Tibial nerve (tissue), 4 donors: ENCODE measurements around the gene FAM193A. TPM values are rescaled to one million over a fixed set of nuclear protein-coding genes. Genes with fewer than 3 reads are reported as not detected.

Experiments used
- DNase-seq, 2 donors: peaks; one replicate each; pipeline ENCODE4 v3.0.0-alpha.2; 2019; ENCODE audit warnings: low spot score in 2 of 2
- H3K27ac ChIP-seq, 4 donors: fragments of 200-600 bp; sonication (generic) in 3 of 4; one replicate each; pipeline ENCODE4 v1.5.1; 2017 to 2019; ENCODE audit warnings: mild to moderate bottlenecking in 1 of 4
- H3K27me3 ChIP-seq, 2 donors: fragments of 200-600 bp; sonication (generic) in 1 of 2; one replicate each; pipeline versions ENCODE4 v1.5.1 to v1.6.0; 2017 to 2019
- H3K36me3 ChIP-seq, 3 donors: fragments of 200-600 bp; sonication (generic); one replicate each; pipeline ENCODE4 v1.5.1; 2018 to 2019
- H3K4me1 ChIP-seq, 4 donors: fragments of 200-600 bp; sonication (generic) in 3 of 4; one replicate each; pipeline ENCODE4 v1.5.1; 2017 to 2019
- H3K4me3 ChIP-seq, 4 donors: fragments of 200-600 bp; sonication (generic) in 3 of 4; one replicate each; pipeline ENCODE4 v1.5.1; 2017 to 2019; ENCODE audit warnings: mild to moderate bottlenecking in 1 of 4, moderate library complexity in 1 of 4
- H3K9me3 ChIP-seq, 4 donors: fragments of 200-600 bp; sonication (generic) in 3 of 4; one replicate each; pipeline ENCODE4 v1.5.1; 2017 to 2019
- EP300 ChIP-seq, 2 donors: sonication (generic); formaldehyde crosslinking; IDR thresholded peaks; one replicate each; pipeline ENCODE4 v1.6.1; 2017; ENCODE audit warnings: antibody characterized with exemption in 2 of 2, mild to moderate bottlenecking in 1 of 2
- POLR2A ChIP-seq, 2 donors: fragments of 450-650 bp; IDR thresholded peaks; one replicate each; pipeline ENCODE4 v1.6.1; 2017; ENCODE audit warnings: antibody characterized with exemption in 2 of 2, mild to moderate bottlenecking in 2 of 2, moderate library complexity in 2 of 2
- WGBS, 2 donors: methylation state at CpG; one replicate each; pipeline ENCODE4 v1.1.5; 2018; 5-methylcytosine and 5-hydroxymethylcytosine counted together
- total RNA-seq, 4 donors: library from RNA; depleted of rRNA; stranded (reverse); fragments of >200 nt; gene quantifications; one replicate each; pipeline ENCODE4 v1.1.0, GENCODE V29; 2016
- TF ChIP-seq, protein P1 (sequence below), 5 experiments: fragments of 200-600 bp in 3 of 5; fragments of 450-650 bp in 2 of 5; sonication (generic) in 3 of 5; IDR thresholded peaks; one replicate each; pipeline ENCODE4 v1.5.1; 2016 to 2019; ENCODE audit warnings: antibody characterized with exemption in 5 of 5, mild to moderate bottlenecking in 3 of 5, moderate library complexity in 2 of 5

The FAM193A gene
- total RNA-seq, 4 donors from 2014 or later: 28.6 to 54.6 (median 36.0) TPM

GRCh38 chr4:2695346-2696060 is 159.1 kb downstream of the FAM193A start:
- Histone ChIP-seq H3K36me3 (peaks cover 2 to 98% (median 41%) of the 10 kb centered on the region in 3 donors), H3K9me3 (no peaks in the 10 kb centered on the region), H3K27ac (no peak overlapping the region), H3K27me3 (no peaks in the 10 kb centered on the region), H3K4me1 (no peaks in the 10 kb centered on the region), H3K4me3 (no peak overlapping the region)
- no peak for DNase-seq
- WGBS, 2 donors: 86 to 90% methylated on average over 5 of the region's 5 CpGs
- TF ChIP-seq POLR2A (IDR thresholded peaks at IDR 0.05): no peak
- TF ChIP-seq, protein P1, sequence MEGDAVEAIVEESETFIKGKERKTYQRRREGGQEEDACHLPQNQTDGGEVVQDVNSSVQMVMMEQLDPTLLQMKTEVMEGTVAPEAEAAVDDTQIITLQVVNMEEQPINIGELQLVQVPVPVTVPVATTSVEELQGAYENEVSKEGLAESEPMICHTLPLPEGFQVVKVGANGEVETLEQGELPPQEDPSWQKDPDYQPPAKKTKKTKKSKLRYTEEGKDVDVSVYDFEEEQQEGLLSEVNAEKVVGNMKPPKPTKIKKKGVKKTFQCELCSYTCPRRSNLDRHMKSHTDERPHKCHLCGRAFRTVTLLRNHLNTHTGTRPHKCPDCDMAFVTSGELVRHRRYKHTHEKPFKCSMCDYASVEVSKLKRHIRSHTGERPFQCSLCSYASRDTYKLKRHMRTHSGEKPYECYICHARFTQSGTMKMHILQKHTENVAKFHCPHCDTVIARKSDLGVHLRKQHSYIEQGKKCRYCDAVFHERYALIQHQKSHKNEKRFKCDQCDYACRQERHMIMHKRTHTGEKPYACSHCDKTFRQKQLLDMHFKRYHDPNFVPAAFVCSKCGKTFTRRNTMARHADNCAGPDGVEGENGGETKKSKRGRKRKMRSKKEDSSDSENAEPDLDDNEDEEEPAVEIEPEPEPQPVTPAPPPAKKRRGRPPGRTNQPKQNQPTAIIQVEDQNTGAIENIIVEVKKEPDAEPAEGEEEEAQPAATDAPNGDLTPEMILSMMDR (IDR thresholded peaks at IDR 0.05): no peak
- TF ChIP-seq EP300 (IDR thresholded peaks at IDR 0.05): no peak

DNA sequence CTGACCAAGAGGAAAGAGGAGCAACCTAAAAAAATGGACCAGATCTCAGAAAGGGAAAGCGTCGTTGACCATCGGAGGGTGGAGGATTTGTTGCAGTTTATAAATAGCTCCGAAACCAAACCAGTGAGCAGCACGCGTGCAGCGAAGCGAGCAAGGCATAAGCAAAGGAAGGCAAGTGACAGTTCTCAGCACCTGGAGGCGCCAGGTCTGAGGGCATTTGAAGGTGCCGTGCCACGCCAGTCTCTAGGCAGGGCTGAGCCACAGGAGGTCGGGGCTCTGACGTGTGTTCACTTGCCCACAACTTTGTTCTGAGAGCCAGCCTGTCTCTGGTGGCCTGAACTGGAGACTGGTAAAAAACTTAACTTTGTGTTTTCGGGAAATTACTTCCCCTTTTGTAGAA is 160.0 kb downstream of the FAM193A start:
- no peak for DNase-seq
- WGBS, 2 donors: 86 to 95% methylated on average over 14 of the region's 14 CpGs
- no peaks in the 10 kb centered on the region for H3K9me3 ChIP-seq
- no peak overlapping the region for H3K27ac ChIP-seq
- no peak for TF ChIP-seq POLR2A (IDR thresholded peaks at IDR 0.05)
- TF ChIP-seq, protein P1 (IDR thresholded peaks at IDR 0.05): no peak
- TF ChIP-seq EP300 (IDR thresholded peaks at IDR 0.05): no peak
- no peaks in the 10 kb centered on the region for H3K27me3 ChIP-seq
- peaks cover 0 to 98% (median 34%) of the 10 kb centered on the region in 3 donors for H3K36me3 ChIP-seq
- no peak overlapping the region for H3K4me3 ChIP-seq
- H3K4me1 ChIP-seq: no peaks in the 10 kb centered on the region

GRCh38 chr4:2697995-2698414 is 161.6 kb downstream of the FAM193A start:
- WGBS, 2 donors: 80 to 85% methylated on average over 8 of the region's 8 CpGs
- Histone ChIP-seq H3K27me3 (no peaks in the 10 kb centered on the region), H3K4me3 (no peak overlapping the region), H3K9me3 (no peaks in the 10 kb centered on the region), H3K36me3 (peaks cover 0 to 98% (median 30%) of the 10 kb centered on the region in 3 donors), H3K4me1 (no peaks in the 10 kb centered on the region), H3K27ac (peak overlapping the region in 1 of 4 donors; percentile 13)
- no peak for TF ChIP-seq POLR2A (IDR thresholded peaks at IDR 0.05)
- TF ChIP-seq EP300 (IDR thresholded peaks at IDR 0.05): no peak
- TF ChIP-seq, protein P1 (IDR thresholded peaks at IDR 0.05): no peak
- DNase-seq: no peak

DNA sequence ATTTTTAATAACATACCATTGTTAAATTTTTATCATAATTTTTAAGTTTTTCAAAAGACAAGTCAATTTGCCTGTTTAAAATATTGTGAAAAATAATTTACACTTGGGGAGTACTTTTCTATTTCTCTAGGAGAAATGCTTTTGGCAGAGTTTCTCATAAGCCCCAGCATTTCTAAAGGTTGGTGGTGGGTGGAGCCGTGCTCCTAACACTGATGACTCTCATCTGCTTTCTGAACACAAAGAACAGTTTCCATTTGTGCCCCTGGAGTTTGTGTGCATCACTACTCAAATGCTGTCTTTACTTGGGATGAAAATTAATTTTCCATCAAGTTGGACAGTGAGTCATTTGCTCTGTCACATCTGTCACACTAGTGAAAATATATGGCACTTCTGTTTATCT is 162.1 kb downstream of the FAM193A start:
- TF ChIP-seq, protein P1 (IDR thresholded peaks at IDR 0.05): no peak
- TF ChIP-seq EP300 (IDR thresholded peaks at IDR 0.05): no peak
- no peak for TF ChIP-seq POLR2A (IDR thresholded peaks at IDR 0.05)
- WGBS, 2 donors: 26 to 36% methylated on average over 1 of the region's 1 CpG
- peaks cover 0 to 98% (median 25%) of the 10 kb centered on the region in 3 donors for H3K36me3 ChIP-seq

GRCh38 chr4:2698951-2699505 is 162.6 kb downstream of the FAM193A start:
- H3K4me3 ChIP-seq: no peak overlapping the region
- TF ChIP-seq, protein P1 (IDR thresholded peaks at IDR 0.05): no peak
- TF ChIP-seq EP300 (IDR thresholded peaks at IDR 0.05) (no peak), POLR2A (IDR thresholded peaks at IDR 0.05) (no peak)
- no peak overlapping the region for H3K27ac ChIP-seq
- 90 to 96% methylated on average over 12 of the region's 12 CpGs for WGBS, 2 donors
- no peaks in the 10 kb centered on the region for H3K4me1 ChIP-seq
- H3K27me3 ChIP-seq: no peaks in the 10 kb centered on the region
- peaks cover 0 to 98% (median 20%) of the 10 kb centered on the region in 3 donors for H3K36me3 ChIP-seq
- H3K9me3 ChIP-seq: no peaks in the 10 kb centered on the region
- DNase-seq: no peak

More for the DNA sequence above, 162.1 kb downstream of the FAM193A start:
- no peaks in the 10 kb centered on the region for H3K27me3 ChIP-seq
- peak overlapping the region in 1 of 4 donors; percentile 13 for H3K27ac ChIP-seq
- DNase-seq: no peak
- no peaks in the 10 kb centered on the region for H3K9me3 ChIP-seq
- no peaks in the 10 kb centered on the region for H3K4me1 ChIP-seq
- no peak overlapping the region for H3K4me3 ChIP-seq
